SK-N-SH (cell line): ENCODE data around the gene SMG7. TPM values are rescaled to one million over a fixed set of nuclear protein-coding genes. Genes with fewer than 3 reads are reported as not detected.

Source experiments
- CTCF ChIA-PET: fragments of 300-600, 350-600 bp; formaldehyde crosslinking; extraction: SDS; loops from one replicate; lab custom pipeline; 2021; lab: Yijun Ruan, JAX
- POLR2A ChIA-PET: fragments of 350-600 bp; sonication (Branson Sonifier 250); formaldehyde crosslinking; extraction: SDS; loops from one replicate; lab custom pipeline; 2020; ENCODE audit warnings: antibody characterized with exemption, inconsistent platforms; lab: Yijun Ruan, JAX
- DNase-seq: peaks from one replicate; pipeline ENCODE4 v3.0.0; 2012
- H2AFZ ChIP-seq: fragments of 200-600 bp; sonication (generic); 2 replicates; pipeline ENCODE4 v1.8.1; 2016; ENCODE audit warnings: antibody characterized with exemption, mild to moderate bottlenecking, low read depth
- H3F3A ChIP-seq: fragments of 200-600 bp; sonication (generic); replicated peaks from 2 replicates; pipeline ENCODE3; 2016; ENCODE audit warnings: antibody characterized with exemption, mild to moderate bottlenecking; ENCODE audit not compliant: insufficient read depth
- H3K27ac ChIP-seq, 2 experiments: fragments of 200-500 bp in 1 of 2; fragments of 200-600 bp in 1 of 2; sonication (Bioruptor generic) in 1 of 2; sonication (generic), shearing (Covaris generic) in 1 of 2; 2 replicates each; pipeline versions ENCODE4 v1.5.1 to v1.6.1; 2014 to 2016; ENCODE audit warnings: low read depth in 2 of 2, inconsistent platforms in 1 of 2, low read length in 1 of 2, mild to moderate bottlenecking in 1 of 2, mixed read lengths in 1 of 2
- H3K27me3 ChIP-seq: fragments of 200-600 bp; sonication (generic), shearing (Covaris generic); 2 replicates; pipeline ENCODE4 v1.6.1; 2016; ENCODE audit warnings: mixed run types; ENCODE audit not compliant: insufficient read depth
- H3K36me3 ChIP-seq, 2 experiments: fragments of 200-500 bp in 1 of 2; fragments of 200-600 bp in 1 of 2; sonication (Bioruptor generic) in 1 of 2; sonication (generic) in 1 of 2; replicated peaks in 1 of 2; 2 replicates each; pipeline versions ENCODE3 to v1.5.1; 2014 to 2016; ENCODE audit warnings: low read length in 1 of 2, mild to moderate bottlenecking in 1 of 2; ENCODE audit not compliant: insufficient read depth in 2 of 2, control insufficient read depth in 1 of 2
- H3K4me1 ChIP-seq, 2 experiments: fragments of 200-500 bp in 1 of 2; fragments of 200-600 bp in 1 of 2; sonication (Bioruptor generic) in 1 of 2; sonication (generic), shearing (Covaris generic) in 1 of 2; 2 replicates each; pipeline versions ENCODE4 v1.5.1 to v1.6.1; 2014 to 2016; ENCODE audit warnings: low read depth in 1 of 2, low read length in 1 of 2, mixed run types in 1 of 2; ENCODE audit not compliant: insufficient read depth in 2 of 2, control insufficient read depth in 1 of 2
- H3K4me2 ChIP-seq: fragments of 200-600 bp; sonication (generic), shearing (Covaris generic); 2 replicates; pipeline ENCODE4 v1.6.1; 2017; ENCODE audit warnings: mixed run types
- H3K4me3 ChIP-seq, 2 experiments: fragments of 200-500 bp in 1 of 2; fragments of 200-600 bp in 1 of 2; sonication (Bioruptor generic) in 1 of 2; sonication (generic), shearing (Covaris generic) in 1 of 2; 2 replicates each; pipeline versions ENCODE4 v1.5.1 to v1.8.1; 2014 to 2016; ENCODE audit warnings: low read depth in 2 of 2, inconsistent platforms in 1 of 2, low read length in 1 of 2, mild to moderate bottlenecking in 1 of 2, mixed read lengths in 1 of 2, moderate library complexity in 1 of 2
- H3K79me2 ChIP-seq: fragments of 200-600 bp; sonication (generic); 2 replicates; pipeline ENCODE4 v1.8.1; 2017; ENCODE audit warnings: mild to moderate bottlenecking; ENCODE audit not compliant: insufficient read depth
- H3K9ac ChIP-seq: fragments of 200-600 bp; sonication (generic); 2 replicates; pipeline ENCODE4 v1.6.1; 2017; ENCODE audit warnings: mixed run types
- H3K9me2 ChIP-seq: fragments of 200-600 bp; sonication (generic); 2 replicates; pipeline ENCODE4 v1.6.1; 2017; ENCODE audit warnings: mixed run types
- H3K9me3 ChIP-seq: fragments of 200-600 bp; sonication (generic); 2 replicates; pipeline ENCODE4 v1.6.1; 2017; ENCODE audit warnings: mixed run types, mild to moderate bottlenecking, moderate library complexity
- H4K20me1 ChIP-seq: fragments of 200-600 bp; sonication (generic); 2 replicates; pipeline ENCODE4 v1.6.1; 2017; ENCODE audit warnings: mild to moderate bottlenecking, mixed run types; ENCODE audit not compliant: insufficient read depth
- CHD2 ChIP-seq: fragments of 150-350 bp; IDR thresholded peaks from 2 replicates; pipeline ENCODE4 v1.6.1; 2018; ENCODE audit warnings: low read length; ENCODE audit not compliant: partially characterized antibody
- EP300 ChIP-seq, 2 experiments: IDR thresholded peaks; 2 replicates each; pipeline versions ENCODE4 v1.4.0 to v1.6.1; 2012; ENCODE audit warnings: borderline replicate concordance in 1 of 2, low read depth in 1 of 2, low read length in 1 of 2
- FOXM1 ChIP-seq: IDR thresholded peaks from 2 replicates; pipeline ENCODE4 v1.4.0; 2012; ENCODE audit warnings: low read depth, mild to moderate bottlenecking
- GABPA ChIP-seq: IDR thresholded peaks from 2 replicates; pipeline ENCODE4 v1.4.0; 2012; ENCODE audit warnings: low read depth, mild to moderate bottlenecking
- NFIC ChIP-seq: IDR thresholded peaks from 2 replicates; pipeline ENCODE4 v1.4.0; 2012; ENCODE audit warnings: borderline replicate concordance
- POLR2AphosphoS5 ChIP-seq: IDR thresholded peaks from 2 replicates; pipeline ENCODE4 v1.6.1; 2012; ENCODE audit warnings: low read depth, low read length
- RAD21 ChIP-seq: IDR thresholded peaks from 2 replicates; pipeline ENCODE4 v1.6.1; 2012; ENCODE audit warnings: mild to moderate bottlenecking, low read length
- RCOR1 ChIP-seq: fragments of 150-350 bp; IDR thresholded peaks from 2 replicates; pipeline ENCODE4 v1.6.1; 2017; ENCODE audit warnings: antibody characterized with exemption, low read length
- RXRA ChIP-seq: IDR thresholded peaks from 2 replicates; pipeline ENCODE4 v1.4.0; 2012; ENCODE audit warnings: low read depth, mild to moderate bottlenecking, borderline replicate concordance
- TEAD4 ChIP-seq: IDR thresholded peaks from 2 replicates; pipeline ENCODE4 v1.4.0; 2012; ENCODE audit warnings: mild to moderate bottlenecking, borderline replicate concordance; ENCODE audit not compliant: insufficient read depth
- ZBTB33 ChIP-seq: IDR thresholded peaks from 2 replicates; pipeline ENCODE4 v1.4.0; 2012; ENCODE audit warnings: low read depth, borderline replicate concordance
- WGBS: methylation state at CpG from one replicate; pipeline ENCODE4 v1.1.6; 2017; ENCODE audit warnings: low lambda C conversion rate; 5-methylcytosine and 5-hydroxymethylcytosine counted together
- polyA plus RNA-seq, 3 experiments: library from polyadenylated mRNA; depleted of rRNA; stranded (reverse); fragments of >200 nt; gene quantifications; 2 replicates each; pipeline ENCODE4 v1.2.3, GENCODE V29; 2012
- TF ChIP-seq, protein P1 (sequence below): IDR thresholded peaks from 2 replicates; pipeline ENCODE4; 2012
- TF ChIP-seq, protein P2 (sequence below): IDR thresholded peaks from 2 replicates; pipeline ENCODE4 v1.6.1; 2012; ENCODE audit warnings: mild to moderate bottlenecking, low read depth, low read length, moderate library complexity

The SMG7 gene
- polyA plus RNA-seq, 1 of the 3 experiments (the other 2 are of a cell fraction): 19.8 TPM

GRCh38 chr1:183548116-183548515, 75.8 kb downstream of the SMG7 start (continued):
- TF ChIP-seq POLR2AphosphoS5 (no peak), RXRA (no peak), CHD2 (no peak), ZBTB33 (no peak), GABPA (no peak), RAD21 (no peak), TEAD4 (no peak), FOXM1 (no peak), EP300 (IDR thresholded peaks at IDR 0.05; ENCODE audit: borderline replicate concordance in 1 of 2, low read depth in 1 of 2, low read length in 1 of 2) (no peak)
- TF ChIP-seq, protein P1, sequence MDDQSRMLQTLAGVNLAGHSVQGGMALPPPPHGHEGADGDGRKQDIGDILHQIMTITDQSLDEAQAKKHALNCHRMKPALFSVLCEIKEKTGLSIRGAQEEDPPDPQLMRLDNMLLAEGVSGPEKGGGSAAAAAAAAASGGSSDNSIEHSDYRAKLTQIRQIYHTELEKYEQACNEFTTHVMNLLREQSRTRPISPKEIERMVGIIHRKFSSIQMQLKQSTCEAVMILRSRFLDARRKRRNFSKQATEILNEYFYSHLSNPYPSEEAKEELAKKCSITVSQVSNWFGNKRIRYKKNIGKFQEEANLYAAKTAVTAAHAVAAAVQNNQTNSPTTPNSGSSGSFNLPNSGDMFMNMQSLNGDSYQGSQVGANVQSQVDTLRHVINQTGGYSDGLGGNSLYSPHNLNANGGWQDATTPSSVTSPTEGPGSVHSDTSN: no peak
- TF ChIP-seq, protein P2, sequence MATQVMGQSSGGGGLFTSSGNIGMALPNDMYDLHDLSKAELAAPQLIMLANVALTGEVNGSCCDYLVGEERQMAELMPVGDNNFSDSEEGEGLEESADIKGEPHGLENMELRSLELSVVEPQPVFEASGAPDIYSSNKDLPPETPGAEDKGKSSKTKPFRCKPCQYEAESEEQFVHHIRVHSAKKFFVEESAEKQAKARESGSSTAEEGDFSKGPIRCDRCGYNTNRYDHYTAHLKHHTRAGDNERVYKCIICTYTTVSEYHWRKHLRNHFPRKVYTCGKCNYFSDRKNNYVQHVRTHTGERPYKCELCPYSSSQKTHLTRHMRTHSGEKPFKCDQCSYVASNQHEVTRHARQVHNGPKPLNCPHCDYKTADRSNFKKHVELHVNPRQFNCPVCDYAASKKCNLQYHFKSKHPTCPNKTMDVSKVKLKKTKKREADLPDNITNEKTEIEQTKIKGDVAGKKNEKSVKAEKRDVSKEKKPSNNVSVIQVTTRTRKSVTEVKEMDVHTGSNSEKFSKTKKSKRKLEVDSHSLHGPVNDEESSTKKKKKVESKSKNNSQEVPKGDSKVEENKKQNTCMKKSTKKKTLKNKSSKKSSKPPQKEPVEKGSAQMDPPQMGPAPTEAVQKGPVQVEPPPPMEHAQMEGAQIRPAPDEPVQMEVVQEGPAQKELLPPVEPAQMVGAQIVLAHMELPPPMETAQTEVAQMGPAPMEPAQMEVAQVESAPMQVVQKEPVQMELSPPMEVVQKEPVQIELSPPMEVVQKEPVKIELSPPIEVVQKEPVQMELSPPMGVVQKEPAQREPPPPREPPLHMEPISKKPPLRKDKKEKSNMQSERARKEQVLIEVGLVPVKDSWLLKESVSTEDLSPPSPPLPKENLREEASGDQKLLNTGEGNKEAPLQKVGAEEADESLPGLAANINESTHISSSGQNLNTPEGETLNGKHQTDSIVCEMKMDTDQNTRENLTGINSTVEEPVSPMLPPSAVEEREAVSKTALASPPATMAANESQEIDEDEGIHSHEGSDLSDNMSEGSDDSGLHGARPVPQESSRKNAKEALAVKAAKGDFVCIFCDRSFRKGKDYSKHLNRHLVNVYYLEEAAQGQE: no peak

DNA sequence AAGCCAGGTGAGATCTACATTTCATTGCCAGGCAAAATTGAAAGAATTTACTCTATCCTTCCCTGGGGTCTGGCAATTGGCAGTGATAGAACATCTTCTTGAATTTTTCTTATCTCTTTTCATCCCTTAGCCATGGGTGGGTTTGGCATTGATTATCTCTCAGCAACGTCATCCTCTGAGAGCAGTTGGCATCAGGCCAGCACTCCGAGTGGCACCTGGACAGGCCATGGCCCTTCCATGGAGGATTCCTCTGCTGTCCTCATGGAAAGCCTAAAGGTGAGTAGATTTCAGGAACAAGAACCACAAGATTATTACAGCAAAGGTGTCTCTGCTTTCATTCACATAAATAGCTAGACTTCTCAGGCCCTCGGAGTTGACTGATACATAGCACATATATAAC, 78.6 kb downstream of the SMG7 start:
- Histone ChIP-seq H3K9me3 (no peaks in the 10 kb centered on the region), H3F3A (peaks cover 3% of the 10 kb centered on the region), H3K79me2 (no peaks in the 10 kb centered on the region), H3K36me3 (peaks cover 64 to 94% of the 10 kb centered on the region in 2 experiments), H3K4me2 (no peak overlapping the region), H3K27ac (no peak overlapping the region; a peak in 2 of 4 replicates), H3K9ac (no peak overlapping the region), H3K4me1 (no peaks in the 10 kb centered on the region), H3K27me3 (no peaks in the 10 kb centered on the region), H3K9me2 (no peaks in the 10 kb centered on the region), H4K20me1 (no peaks in the 10 kb centered on the region), H3K4me3 (no peak overlapping the region), H2AFZ (no peak overlapping the region)
- WGBS: 55% methylated on average over 3 of the region's 3 CpGs
- POLR2A ChIA-PET: no interaction called here
- no peak for DNase-seq
- CTCF ChIA-PET: interaction anchor here (0.8 to 1.6 kb wide), 2 partner anchors 10 to 588 kb away, joined by 3 read pairs; no protein-coding TSS in a partner anchor
- 0 out of 2 replicates have a peak, but pooled peaks have one; percentile 25 for TF ChIP-seq NFIC
- TF ChIP-seq RCOR1: no peak
